RCC 7860 (cell line): Measurements from ENCODE around the gene ACVR1B.
A peak's percentile ranks its signal among the peaks of the same experiment; 100 is the strongest.

Experiments
- DNase-seq: peaks from one replicate; pipeline ENCODE4 v3.0.0-alpha.2; 2015; ENCODE audit warnings: low spot score
- FAIRE-seq: peaks from 2 replicates; lab custom pipeline; 2012; peaks lifted over from hg19 to GRCh38; lab: Jason Lieb, UNC

Gene ACVR1B

DNA sequence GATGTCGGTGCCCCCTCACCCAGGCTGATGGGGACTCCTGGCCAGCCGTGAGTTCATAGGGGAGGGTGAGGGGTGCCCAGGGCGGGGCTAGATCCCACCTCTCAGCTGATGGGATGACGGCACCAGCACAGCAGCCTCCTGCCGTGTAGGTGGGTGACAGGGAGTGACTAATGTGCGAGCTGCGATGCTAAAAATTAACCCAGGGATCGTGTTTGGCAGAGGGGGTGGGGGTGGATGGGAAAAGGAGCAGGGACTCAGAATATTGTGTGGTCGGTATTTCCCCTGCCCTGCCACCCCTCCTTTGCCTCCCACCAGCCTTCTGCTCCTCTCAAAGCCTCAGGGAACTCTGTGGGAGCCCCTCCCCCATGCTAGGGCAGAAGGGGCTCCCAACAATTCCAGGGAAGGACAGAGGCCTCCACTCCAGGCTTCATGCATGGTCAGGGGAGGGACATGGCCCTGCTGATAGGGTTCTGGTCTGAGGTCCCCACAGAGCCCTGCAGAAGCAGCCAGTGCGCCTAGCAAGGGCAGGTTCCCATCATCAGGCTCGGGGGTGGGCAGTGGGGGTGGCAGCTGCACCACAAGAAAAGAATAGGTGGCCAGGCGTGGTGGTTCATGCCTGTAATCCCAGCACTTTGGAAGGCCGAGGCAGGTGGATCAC lies 67.7 kb downstream of the ACVR1B start:
- FAIRE-seq (no peak), DNase-seq (peak; percentile 58)

- no peak for FAIRE-seq
- DNase-seq = no peak
Measured at GRCh38 chr12:52020539-52021336, 69.2 kb downstream of the ACVR1B start.

DNA sequence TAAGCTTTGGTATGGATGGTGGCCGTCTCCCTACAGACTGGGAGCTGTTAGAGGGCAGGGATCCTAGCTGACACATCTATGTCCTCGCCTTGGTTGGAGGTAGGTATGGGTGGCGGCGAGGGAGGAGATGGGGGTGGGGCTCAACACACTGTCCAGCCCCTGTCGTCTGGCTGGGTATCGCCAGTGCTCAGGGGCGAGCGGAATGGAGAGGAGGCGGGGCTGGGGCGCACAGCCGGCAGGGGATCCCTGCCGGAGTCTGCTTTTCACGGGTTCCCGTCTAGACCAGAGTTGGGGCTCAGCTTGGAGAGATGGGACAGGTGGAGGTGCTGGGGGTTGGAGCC lies 71.3 kb downstream of the ACVR1B start:
- FAIRE-seq (no peak), DNase-seq (no peak)

GRCh38 chr12:52023182-52023975 lies 71.9 kb downstream of the ACVR1B start:
- DNase-seq (peak; percentile 48), FAIRE-seq (no peak)

DNA sequence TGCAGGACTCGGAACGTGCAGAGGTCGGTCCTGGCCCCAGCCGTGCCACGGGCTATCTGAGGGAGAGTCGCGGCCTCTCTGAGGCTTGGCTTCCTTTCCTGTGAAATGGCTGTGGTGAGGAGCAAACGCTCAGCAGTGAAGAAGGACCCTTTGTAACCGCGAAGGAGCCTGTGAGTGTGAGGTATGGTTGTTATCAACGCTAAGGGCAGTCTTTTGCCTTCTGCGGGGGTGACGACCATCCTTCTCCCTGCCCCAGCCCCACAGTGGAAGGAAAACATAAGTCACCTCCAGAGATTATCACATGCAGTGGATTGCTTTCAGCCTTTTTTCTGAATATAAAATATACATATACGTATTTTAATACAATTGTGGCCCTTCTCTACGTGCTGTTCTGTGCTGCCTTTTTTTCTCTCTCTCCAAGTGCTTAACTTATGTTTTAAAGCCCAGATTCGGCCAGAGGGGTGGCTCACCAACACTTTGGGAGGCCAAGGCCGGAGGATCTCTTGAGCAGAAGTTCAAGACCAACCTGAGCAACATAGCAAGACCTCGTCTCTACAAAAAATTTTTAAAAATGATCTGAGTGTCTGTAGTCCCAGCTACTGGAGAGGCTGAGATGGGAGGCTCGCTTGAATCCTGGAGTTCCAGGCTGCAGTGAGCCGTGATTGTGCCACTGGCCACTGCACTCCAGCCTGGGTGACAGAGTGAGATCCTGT lies 72.6 kb downstream of the ACVR1B start:
- FAIRE-seq = no peak
- DNase-seq = no peak

DNA sequence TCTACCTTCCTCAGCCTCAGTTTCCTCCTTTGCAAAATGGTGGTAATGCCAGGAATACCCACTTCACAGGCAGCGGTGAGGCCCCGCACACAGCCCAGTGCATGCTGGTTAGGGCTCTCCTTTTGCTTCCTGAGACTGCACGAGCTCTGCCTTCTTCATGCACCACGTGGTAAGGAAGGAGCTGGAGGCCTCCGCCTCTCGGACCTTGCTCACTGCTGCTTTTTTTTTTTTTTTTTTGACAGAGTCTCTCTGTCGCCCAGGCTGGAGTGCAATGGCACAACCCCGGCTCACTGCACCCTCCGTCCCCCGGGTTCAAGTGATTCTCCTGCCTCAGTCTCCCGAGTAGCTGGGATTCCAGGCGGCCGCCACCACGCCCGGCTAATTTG lies 73.3 kb downstream of the ACVR1B start:
- FAIRE-seq (no peak), DNase-seq (no peak)

DNA sequence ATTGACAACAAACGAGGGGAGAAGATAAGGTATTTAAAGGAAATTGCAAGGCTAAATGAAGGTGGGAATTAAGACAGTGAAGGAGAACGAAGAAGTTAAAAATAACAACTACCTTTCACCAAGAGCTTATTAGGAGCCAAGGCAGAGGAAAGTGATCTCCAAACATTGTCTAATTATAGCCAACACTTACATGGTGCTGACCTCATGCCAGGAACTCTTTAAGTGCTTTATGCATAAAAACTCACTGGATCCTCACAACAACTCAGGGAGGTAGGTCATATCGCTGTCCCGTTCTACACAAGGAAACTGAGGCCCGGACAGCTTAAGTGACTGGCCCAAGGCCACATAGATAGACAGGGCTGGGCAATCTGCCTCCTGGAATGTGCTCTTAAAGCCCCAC lies 74.8 kb downstream of the ACVR1B start:
- no peak for DNase-seq
- no peak for FAIRE-seq

DNA sequence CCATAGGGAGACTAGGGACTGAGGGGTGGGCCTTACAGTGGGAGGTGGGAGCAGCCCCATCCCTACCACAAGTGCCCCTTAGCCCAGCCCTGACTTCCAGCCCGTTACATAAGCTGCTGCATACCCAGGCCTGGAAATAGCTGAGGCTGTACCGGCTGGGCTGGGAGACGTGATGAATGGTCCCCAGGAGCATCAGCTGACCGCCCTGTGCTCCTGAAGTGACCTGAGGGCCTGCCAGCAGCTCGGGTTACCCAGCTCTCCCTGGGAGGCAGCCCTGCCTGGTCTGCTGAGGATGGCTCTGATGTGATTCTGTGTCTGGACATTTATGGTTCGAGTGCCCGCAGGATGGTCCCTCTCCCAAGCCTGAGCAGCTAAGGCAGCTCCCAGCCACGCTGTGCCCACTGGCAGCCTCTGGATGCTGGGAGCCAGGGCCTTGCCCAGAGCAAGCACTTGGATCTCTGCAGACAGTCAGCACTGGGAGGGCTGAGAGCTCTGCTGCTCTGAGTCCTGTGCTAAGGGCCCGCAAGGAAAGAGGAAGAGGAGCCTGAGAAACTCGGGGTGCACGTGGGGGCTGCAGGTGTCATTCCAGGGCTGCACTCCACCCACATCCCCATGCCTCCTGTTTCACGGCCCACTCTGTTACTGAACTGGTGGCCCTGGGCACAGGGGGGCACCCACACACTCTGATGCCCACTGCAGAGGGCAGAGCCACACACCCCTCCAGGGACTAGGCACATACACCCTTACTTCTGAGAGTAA lies 75.8 kb downstream of the ACVR1B start:
- no peak for FAIRE-seq
- no peak for DNase-seq

DNA sequence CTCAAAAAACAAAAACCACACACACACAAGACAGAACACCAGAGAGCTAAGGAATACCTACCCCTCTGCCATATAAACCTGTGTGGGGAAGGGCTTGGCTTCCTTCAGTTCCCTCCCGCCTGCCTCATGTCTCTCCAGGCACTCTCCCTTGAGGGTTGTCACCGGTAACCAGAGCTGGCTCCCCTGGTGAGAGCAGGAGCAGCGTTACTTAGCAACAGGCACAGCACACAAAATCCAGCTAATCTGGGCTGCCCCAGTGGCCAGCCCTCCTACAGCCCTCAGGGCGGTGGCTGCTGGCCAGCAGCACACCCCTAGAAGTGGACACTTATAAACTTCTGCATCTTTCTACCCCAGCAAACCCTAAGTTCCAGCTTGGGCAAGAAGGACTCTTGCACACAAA lies 78.2 kb downstream of the ACVR1B start:
- DNase-seq = peak; percentile 31
- FAIRE-seq = no peak

GRCh38 chr12:52032446-52032803 lies 80.9 kb downstream of the ACVR1B start:
- no peak for FAIRE-seq
- no peak for DNase-seq

- FAIRE-seq (peak; percentile 38), DNase-seq (peak; percentile 79)
Measured at GRCh38 chr12:52032804-52033445, 81.4 kb downstream of the ACVR1B start.

- DNase-seq (no peak), FAIRE-seq (no peak)
Measured at GRCh38 chr12:52033446-52034140, 82.1 kb downstream of the ACVR1B start.

DNA sequence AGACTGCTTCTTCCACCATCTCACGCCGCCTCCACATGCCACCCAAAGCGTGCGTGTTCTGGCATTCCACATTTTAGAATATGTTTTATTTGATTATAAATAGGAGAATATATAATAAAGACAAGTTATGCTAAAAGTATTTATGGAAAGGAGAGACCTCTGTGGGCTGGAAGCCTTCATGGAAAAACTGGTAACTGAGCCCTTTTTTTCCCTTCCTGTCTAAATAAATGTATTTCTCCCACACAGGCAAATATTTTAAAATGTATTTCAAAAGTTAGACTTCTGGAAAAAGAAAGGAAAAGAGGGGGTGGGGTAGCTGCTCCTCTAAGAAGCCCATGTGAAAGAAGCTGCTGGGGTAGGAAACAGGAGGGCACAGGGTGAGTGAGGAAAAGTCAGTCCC lies 83.7 kb downstream of the ACVR1B start:
- DNase-seq = no peak
- no peak for FAIRE-seq

DNA sequence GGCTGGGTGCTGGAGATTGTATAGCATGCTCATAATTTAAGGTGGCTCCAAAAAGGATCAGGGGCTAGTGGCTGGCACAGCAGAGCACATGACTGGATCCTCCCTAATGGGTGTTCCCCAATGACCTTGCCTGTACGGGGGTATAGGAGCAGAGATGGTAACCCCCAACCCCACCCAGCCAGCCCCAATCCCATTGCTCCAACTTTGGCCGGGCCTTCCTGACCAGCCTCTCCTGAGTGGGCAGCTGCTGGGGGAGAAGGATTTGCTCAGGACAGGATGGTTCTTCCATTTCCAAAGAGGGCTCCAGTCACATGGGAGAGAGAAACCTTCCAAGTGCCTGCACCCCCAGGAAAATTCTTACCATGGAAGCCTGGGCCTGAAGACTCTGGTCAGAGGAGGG lies 84.4 kb downstream of the ACVR1B start:
- no peak for FAIRE-seq
- no peak for DNase-seq

- FAIRE-seq = no peak
- DNase-seq = no peak
Measured at GRCh38 chr12:52036587-52037171, 85.2 kb downstream of the ACVR1B start.

DNA sequence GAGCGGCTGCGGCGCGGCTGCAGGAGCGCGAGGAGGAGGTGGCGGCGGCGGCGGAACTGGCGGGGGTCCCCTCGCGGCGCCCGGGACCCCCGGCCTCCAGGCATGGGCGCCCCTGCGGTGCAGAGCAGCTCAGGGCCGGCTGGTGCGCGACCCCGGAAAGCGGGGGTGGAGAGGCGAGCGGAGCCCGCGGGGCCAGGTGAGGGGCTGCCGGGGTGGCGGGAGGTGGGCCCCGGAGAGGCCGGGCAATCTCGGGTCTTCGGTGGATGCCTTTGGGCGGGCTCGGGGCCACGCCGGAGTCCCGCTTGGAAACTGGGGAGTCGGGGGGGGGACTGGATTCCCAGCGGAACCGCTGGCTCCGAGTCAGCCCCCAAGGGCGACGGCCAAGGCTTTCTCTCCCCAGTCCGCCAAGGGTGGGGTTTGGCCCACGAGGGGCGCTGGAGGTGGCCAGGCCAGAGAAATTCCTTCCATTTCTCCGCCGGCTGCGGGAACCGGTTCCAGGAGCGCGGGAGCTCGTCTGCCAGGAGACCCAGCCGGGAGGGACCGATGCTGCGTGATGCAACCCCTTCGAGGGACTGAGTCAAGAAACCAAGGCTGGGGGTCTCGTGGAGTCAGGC lies 85.9 kb downstream of the ACVR1B start:
- FAIRE-seq (no peak), DNase-seq (no peak)

GRCh38 chr12:52038447-52038846 lies 86.9 kb downstream of the ACVR1B start:
- DNase-seq = no peak
- FAIRE-seq = no peak

DNA sequence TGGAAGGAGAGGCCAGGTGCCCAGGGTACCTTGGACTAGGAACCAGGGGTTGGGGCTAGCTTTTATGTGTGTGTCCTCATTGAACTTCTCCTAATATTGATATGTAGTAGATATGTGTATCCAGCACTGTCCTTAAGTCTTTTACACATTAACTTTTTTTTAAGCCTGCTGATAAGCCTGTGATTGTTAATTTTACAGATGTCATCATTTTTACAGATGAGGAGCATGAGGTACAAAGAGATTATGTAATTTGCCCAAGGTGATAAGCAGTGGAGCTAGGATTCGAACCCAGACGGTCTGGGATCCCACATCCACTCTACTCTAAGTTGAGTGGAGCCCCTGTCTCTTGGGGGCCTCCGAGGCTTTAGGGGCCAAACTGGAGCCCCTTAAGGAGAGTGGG lies 89.5 kb downstream of the ACVR1B start:
- no peak for FAIRE-seq
- no peak for DNase-seq

DNA sequence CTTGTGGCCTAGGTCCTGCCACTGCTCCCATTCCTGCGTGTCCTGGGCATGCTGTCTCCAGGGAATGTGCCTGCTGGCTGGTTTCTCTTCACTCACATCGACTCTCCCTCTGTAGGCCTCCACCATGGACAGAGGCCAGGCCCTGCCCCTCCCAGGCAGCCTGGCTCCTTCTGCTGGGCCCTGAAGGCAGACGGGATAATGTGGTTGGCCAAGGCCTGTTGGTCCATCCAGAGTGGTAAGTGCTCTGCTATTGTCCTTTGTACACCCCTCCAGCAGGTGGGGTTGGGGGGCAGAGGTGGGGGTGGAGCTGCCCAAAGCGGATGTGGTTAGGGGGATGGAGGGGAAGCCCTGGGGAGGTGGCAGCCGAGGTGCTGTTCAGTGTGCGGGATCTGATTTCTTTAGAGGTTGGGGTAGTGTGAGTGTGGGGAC lies 90.2 kb downstream of the ACVR1B start:
- no peak for FAIRE-seq
- DNase-seq = no peak
